ENCODE data around the gene MAG.
"Not testable (repeated sequence)": the region's sequence is repeated elsewhere in the genome, so short reads cannot be mapped to it uniquely, and the experiment has no call there.

The MAG gene

GRCh38 chr19:35281303-35281702, 10.7 kb upstream of the MAG start:
- DNase-seq (ENCODE audit: low spot score) = no peak

GRCh38 chr19:35284153-35285094, 7.5 kb upstream of the MAG start:
- DNase-seq (ENCODE audit: low spot score) = no peak

- no peak for DNase-seq (ENCODE audit: low spot score)
Observed at GRCh38 chr19:35285095-35285449, 6.9 kb upstream of the MAG start.

DNA sequence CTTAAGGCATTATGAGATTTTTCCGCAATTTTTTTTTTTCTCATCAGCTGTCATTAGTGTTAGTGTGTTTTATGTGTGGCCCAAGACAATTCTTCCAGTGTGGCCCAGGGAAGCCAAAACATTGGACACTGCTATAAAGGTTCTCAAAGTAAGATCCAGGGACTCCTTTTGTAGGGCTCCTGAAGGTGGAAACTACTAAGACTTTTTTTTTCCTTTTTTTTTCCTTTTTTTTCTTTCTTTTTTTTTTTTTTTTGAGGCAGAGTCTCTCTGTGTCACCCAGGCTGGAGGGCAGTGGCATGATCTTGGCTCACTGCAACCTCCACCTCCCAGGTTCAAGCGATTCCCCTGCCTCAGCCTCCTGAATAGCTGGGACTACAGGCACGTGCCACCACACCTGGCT, 6.5 kb upstream of the MAG start:
- DNase-seq (ENCODE audit: low spot score) = not testable (repeated sequence)

- not testable (repeated sequence) for DNase-seq (ENCODE audit: low spot score)
Observed at GRCh38 chr19:35286101-35286500, 5.9 kb upstream of the MAG start.

DNA sequence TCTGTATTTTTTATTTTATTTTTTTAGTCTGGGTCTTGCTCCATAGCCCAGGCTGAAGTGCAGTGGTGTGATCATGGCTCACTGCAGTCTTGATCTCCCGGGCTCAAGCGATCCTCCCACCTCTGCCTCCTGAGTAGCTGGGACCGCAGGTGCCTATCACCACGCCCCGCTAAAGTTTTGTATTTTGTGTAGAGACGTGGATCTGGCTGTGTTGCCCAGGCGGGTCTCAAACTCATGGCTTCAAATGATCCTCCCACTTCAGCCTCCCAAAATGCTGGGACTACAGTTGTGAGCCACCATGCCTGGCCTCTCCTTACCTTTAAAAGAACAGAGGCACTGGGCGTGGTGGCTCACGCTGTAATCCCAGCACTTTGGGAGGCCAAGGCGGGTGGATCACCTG, 4.2 kb upstream of the MAG start:
- DNase-seq (ENCODE audit: low spot score) = no peak

- no peak for DNase-seq (ENCODE audit: low spot score)
Observed at GRCh38 chr19:35288331-35288730, 3.6 kb upstream of the MAG start.

DNA sequence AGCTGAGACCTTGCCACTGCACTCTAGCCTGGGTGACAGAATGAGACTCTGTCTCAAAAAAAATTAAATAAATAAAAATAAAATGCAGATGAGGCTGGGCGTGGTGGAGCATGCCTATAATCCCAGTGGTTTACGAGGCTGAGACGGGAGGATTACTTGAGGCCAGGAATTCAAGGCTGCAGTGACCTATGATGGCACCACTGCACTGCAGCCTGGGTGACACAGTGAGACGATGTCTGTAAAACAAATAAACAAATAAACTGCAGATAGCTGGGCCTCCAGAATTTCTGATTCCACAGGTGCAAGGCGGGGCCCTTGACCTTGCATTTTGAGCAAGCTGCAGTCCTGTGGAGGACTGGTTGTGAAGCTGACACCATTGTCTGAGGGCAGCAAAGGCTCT, 3.1 kb upstream of the MAG start:
- DNase-seq (ENCODE audit: low spot score) = no peak

GRCh38 chr19:35290381-35291127, 1.4 kb upstream of the MAG start:
- DNase-seq (ENCODE audit: low spot score) = no peak

DNA sequence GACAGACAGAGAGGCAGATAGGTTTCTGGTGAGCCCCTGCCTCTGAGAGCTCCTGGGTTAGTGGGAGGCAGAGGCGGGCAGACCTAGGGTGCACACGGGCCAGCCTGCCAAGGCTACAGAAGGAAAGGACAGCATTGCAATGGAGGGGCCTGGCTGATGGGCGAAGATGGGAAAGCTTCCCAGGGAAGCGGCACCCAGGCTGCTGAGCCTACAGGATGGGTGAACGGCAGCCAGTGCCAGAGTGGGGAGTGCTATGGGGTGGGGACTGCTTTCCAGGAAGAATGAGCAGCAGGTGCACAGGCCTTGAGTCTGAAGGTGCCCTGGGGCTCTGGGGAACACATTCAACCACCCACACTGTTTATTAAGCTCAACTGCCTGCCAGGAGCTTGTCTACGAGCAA, 702 bp upstream of the MAG start:
- DNase-seq (ENCODE audit: low spot score) = no peak

- DNase-seq (ENCODE audit: low spot score) = no peak
Observed at GRCh38 chr19:35292421-35293362, 731 bp downstream of the MAG start.

GRCh38 chr19:35293363-35293739, 1.4 kb downstream of the MAG start:
- no peak for DNase-seq (ENCODE audit: low spot score)

- no peak for DNase-seq (ENCODE audit: low spot score)
Observed at GRCh38 chr19:35293808-35294207, 1.8 kb downstream of the MAG start.

DNA sequence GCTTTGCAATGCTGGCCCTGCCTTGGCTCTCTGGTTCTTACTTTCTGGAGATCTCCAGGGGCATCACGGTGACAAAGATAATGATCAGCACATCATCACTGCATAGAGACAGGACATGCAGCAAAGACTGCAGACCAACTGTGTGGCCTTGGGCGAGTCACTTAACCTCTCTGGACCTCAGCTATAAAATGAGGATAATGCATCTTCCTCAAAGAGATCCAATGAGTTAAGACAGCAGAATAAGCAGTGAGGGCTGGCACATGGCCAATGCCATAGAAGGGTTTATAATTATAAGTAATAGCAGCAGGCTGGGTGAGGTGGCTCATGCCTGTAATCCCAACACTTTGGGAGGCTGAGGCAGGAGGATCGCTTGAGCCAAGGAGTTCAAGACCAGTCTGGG, 2.4 kb downstream of the MAG start:
- DNase-seq (ENCODE audit: low spot score) = no peak

DNA sequence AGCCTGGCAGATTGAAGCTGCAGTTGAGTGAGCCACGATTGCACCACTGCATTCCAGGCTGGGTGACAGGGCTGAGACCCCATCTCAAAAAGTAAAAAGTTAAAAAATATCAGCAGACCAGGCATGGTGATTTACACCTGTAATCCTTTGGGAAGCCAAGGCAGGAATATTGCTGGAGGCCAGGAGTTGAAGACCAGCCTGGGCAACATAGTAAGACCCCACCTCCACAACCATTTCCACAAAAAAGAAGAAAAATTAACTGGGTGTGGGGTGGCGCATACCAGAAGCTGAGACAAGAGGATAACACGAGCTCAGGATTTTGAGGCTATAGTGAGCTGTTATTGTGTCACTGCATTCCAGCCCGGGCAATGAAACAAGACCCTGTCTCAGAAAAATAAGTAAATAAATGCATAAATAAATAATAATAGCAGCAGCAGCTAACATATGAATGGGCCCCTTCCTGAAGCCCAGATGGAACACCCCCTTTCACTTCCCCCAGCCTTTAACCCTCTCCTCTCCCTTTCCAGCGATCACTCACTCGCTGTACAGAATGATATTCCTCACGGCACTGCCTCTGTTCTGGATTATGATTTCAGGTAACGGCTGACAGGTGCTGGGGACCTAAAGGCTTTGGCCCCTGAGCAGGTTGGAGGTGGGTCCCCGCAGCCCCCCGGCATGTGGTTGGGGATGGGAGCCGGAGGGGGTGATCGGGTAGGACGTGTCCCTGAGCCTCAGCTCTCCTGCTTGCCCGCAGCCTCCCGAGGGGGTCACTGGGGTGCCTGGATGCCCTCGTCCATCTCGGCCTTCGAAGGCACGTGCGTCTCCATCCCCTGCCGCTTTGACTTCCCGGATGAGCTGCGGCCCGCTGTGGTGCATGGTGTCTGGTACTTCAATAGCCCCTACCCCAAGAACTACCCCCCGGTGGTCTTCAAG, 3.2 kb downstream of the MAG start:
- no peak for DNase-seq (ENCODE audit: low spot score)

DNA sequence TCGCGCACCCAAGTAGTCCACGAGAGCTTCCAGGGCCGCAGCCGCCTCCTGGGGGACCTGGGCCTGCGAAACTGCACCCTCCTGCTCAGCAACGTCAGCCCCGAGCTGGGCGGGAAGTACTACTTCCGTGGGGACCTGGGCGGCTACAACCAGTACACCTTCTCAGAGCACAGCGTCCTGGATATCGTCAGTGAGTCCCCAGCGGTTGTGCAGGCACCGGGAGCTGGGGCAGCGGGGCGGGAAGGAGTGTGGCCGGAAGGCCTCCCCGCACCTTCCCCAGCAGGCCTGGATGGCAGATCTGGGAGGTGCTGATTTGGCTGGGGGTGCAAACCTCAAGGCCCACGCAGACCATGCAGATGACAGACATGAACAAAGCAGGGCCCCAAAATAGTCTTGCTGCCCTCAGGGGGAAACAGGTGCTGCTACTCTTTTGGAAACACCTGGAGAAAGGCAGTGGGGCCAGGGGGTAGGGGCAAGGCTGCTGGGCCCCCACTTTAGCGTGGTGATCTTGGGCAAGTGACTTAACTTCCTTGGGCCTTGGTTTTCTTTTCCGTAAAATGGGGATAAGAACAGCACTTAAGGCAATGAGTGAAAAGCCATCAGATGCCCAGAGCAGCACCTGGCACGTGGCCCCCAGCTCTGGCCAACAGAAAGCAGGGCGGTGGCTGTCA, 4.0 kb downstream of the MAG start:
- DNase-seq (ENCODE audit: low spot score) = no peak

- DNase-seq (ENCODE audit: low spot score) = no peak
Observed at GRCh38 chr19:35296644-35297514, 4.9 kb downstream of the MAG start.

DNA sequence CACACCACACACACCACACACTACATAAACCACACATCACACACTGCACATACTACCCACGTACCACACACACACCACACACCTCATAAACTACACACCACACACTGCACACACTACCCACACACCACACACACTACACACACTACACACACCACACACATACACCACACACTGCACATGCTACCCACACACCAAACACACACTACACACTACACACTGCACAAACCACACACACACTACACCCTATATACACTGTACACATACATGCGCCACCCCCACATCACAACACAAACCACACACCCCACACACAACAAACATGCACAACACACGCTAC, 5.5 kb downstream of the MAG start:
- DNase-seq (ENCODE audit: low spot score) = no peak

DNA sequence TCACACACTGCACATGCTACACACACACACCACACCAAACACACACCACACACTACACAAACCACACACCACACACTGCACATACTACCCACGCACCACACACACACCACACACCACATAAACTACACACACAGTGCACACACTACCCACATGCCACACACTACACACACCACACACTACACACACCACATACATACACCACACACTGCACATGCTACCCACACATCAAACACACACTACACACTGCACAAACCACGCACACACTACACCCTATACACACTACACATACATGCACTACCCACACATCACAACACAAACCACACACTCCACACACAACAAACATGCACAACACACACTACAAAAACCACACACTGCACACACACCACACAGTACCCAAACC, 6.0 kb downstream of the MAG start:
- DNase-seq (ENCODE audit: low spot score) = no peak

GRCh38 chr19:35298561-35298972, 6.6 kb downstream of the MAG start:
- DNase-seq (ENCODE audit: low spot score) = no peak

Measured in kidney tubule cell (primary cell).